ENCODE measurements around the gene ZNF431.
A peak's percentile ranks its signal among the peaks of the same experiment; 100 is the strongest.

Gene ZNF431

GRCh38 chr19:21141787-21142464 is at the start of gene ZNF431:
Gene ZNF431, plus strand, starts transcription at chr19:21142040. Its CDS starts 144 bp downstream, at chr19:21142184.
- Histone ChIP-seq H3K36me3 (ENCODE audit: control insufficient read depth, insufficient read depth, low read length) (peaks cover 2% of the 10 kb centered on the region; the same call in 1 of the 2 replicates), H3K4me3 (replicated peaks; ENCODE audit: low read depth, low read length) (peak within 1 kb of the TSS; percentile 85), H3K27me3 (replicated peaks; ENCODE audit: control insufficient read depth, insufficient read depth, low read length) (no peaks in the 10 kb centered on the region)
- peak; percentile 88 for DNase-seq (ENCODE audit: extremely low read depth, insufficient read length)
- no peak for TF ChIP-seq CTCF (IDR thresholded peaks at IDR 0.05; ENCODE audit: insufficient read depth, low read length, poor library complexity, severe bottlenecking)

GRCh38 chr19:21092109-21092508 is 49.7 kb upstream of the ZNF431 start:
- H3K4me3 ChIP-seq (replicated peaks; ENCODE audit: low read depth, low read length), result no peak overlapping the region
- no peak for TF ChIP-seq CTCF (IDR thresholded peaks at IDR 0.05; ENCODE audit: insufficient read depth, low read length, poor library complexity, severe bottlenecking)
- H3K27me3 ChIP-seq (replicated peaks; ENCODE audit: control insufficient read depth, insufficient read depth, low read length), result no peaks in the 10 kb centered on the region
- no peaks in the 10 kb centered on the region; the same call in none of the 2 replicates for H3K36me3 ChIP-seq (ENCODE audit: control insufficient read depth, insufficient read depth, low read length)
- no peak for DNase-seq (ENCODE audit: extremely low read depth, insufficient read length)

- no peak for TF ChIP-seq CTCF (IDR thresholded peaks at IDR 0.05; ENCODE audit: insufficient read depth, low read length, poor library complexity, severe bottlenecking)
- no peaks in the 10 kb centered on the region for H3K27me3 ChIP-seq (replicated peaks; ENCODE audit: control insufficient read depth, insufficient read depth, low read length)
- no peaks in the 10 kb centered on the region; the same call in none of the 2 replicates for H3K36me3 ChIP-seq (ENCODE audit: control insufficient read depth, insufficient read depth, low read length)
- H3K4me3 ChIP-seq (replicated peaks; ENCODE audit: low read depth, low read length), result no peak overlapping the region
- no peak for DNase-seq (ENCODE audit: extremely low read depth, insufficient read length)
Observed at GRCh38 chr19:21094347-21095025, 47.4 kb upstream of the ZNF431 start.

GRCh38 chr19:21098291-21098690 is 43.5 kb upstream of the ZNF431 start:
- Histone ChIP-seq H3K27me3 (replicated peaks; ENCODE audit: control insufficient read depth, insufficient read depth, low read length) (no peaks in the 10 kb centered on the region), H3K36me3 (ENCODE audit: control insufficient read depth, insufficient read depth, low read length) (no peaks in the 10 kb centered on the region; the same call in 1 of the 2 replicates), H3K4me3 (replicated peaks; ENCODE audit: low read depth, low read length) (no peak overlapping the region)
- no peak for DNase-seq (ENCODE audit: extremely low read depth, insufficient read length)
- no peak for TF ChIP-seq CTCF (IDR thresholded peaks at IDR 0.05; ENCODE audit: insufficient read depth, low read length, poor library complexity, severe bottlenecking)

GRCh38 chr19:21101521-21102242 is 40.2 kb upstream of the ZNF431 start:
- H3K4me3 ChIP-seq (replicated peaks; ENCODE audit: low read depth, low read length), result no peak overlapping the region
- H3K36me3 ChIP-seq (ENCODE audit: control insufficient read depth, insufficient read depth, low read length), result peaks cover 2% of the 10 kb centered on the region
- no peaks in the 10 kb centered on the region for H3K27me3 ChIP-seq (replicated peaks; ENCODE audit: control insufficient read depth, insufficient read depth, low read length)
- no peak for TF ChIP-seq CTCF (IDR thresholded peaks at IDR 0.05; ENCODE audit: insufficient read depth, low read length, poor library complexity, severe bottlenecking)
- no peak for DNase-seq (ENCODE audit: extremely low read depth, insufficient read length)

All from GM06990 (cell line).